HEK293T (cell line): ENCODE data around the gene HSPA2.

ENCODE experiments used
- CTCF ChIA-PET: fragments of 350-600 bp; formaldehyde crosslinking; extraction: SDS; loops from one replicate; lab custom pipeline; 2021; ENCODE audit warnings: antibody characterized with exemption, inconsistent platforms; lab: Yijun Ruan, JAX
- POLR2A ChIA-PET: fragments of 350-600 bp; formaldehyde crosslinking; extraction: SDS; loops from one replicate; lab custom pipeline; 2020; ENCODE audit warnings: antibody characterized with exemption, inconsistent platforms; lab: Yijun Ruan, JAX
- DNase-seq: peaks from one replicate; pipeline ENCODE4 v3.0.0; 2012; ENCODE audit warnings: mixed read lengths; ENCODE audit errors: extremely low spot score
- ARNT ChIP-seq: fragments of 450-650 bp; IDR thresholded peaks from 2 replicates; pipeline ENCODE4 v1.6.1; 2017; ENCODE audit warnings: mild to moderate bottlenecking
- BHLHE40 ChIP-seq: fragments of 450-650 bp; IDR thresholded peaks from 2 replicates; pipeline ENCODE4 v1.6.1; 2016; ENCODE audit warnings: mild to moderate bottlenecking, moderate library complexity, borderline replicate concordance
- CTBP1 ChIP-seq: fragments of 450-650 bp; IDR thresholded peaks from 2 replicates; pipeline ENCODE4 v1.6.1; 2016; ENCODE audit warnings: borderline replicate concordance
- ELF4 ChIP-seq: fragments of 450-650 bp; IDR thresholded peaks from 2 replicates; pipeline ENCODE4 v1.6.1; 2017; ENCODE audit warnings: antibody characterized with exemption
- FOXA1 ChIP-seq: fragments of 450-650 bp; IDR thresholded peaks from 2 replicates; pipeline ENCODE4 v1.6.1; 2016; ENCODE audit warnings: mild to moderate bottlenecking
- FOXK2 ChIP-seq: fragments of 450-650 bp; IDR thresholded peaks from 2 replicates; pipeline ENCODE4 v1.6.1; 2016; ENCODE audit warnings: mild to moderate bottlenecking
- FOXM1 ChIP-seq: fragments of 450-650 bp; IDR thresholded peaks from 2 replicates; pipeline ENCODE4 v1.6.1; 2017; ENCODE audit warnings: mild to moderate bottlenecking, borderline replicate concordance
- HDGF ChIP-seq: fragments of 450-650 bp; IDR thresholded peaks from 2 replicates; pipeline ENCODE4 v1.6.1; 2017; ENCODE audit warnings: antibody characterized with exemption, borderline replicate concordance
- L3MBTL2 ChIP-seq: fragments of 450-650 bp; conservative IDR thresholded peaks from 2 replicates; pipeline ENCODE4 v1.6.1; 2016; ENCODE audit warnings: mild to moderate bottlenecking
- LEF1 ChIP-seq: fragments of 450-650 bp; IDR thresholded peaks from 2 replicates; pipeline ENCODE4 v1.6.1; 2017; ENCODE audit warnings: mild to moderate bottlenecking, borderline replicate concordance
- NFRKB ChIP-seq: fragments of 450-650 bp; IDR thresholded peaks from 2 replicates; pipeline ENCODE4 v1.6.1; 2016; ENCODE audit warnings: mild to moderate bottlenecking, moderate library complexity
- PKNOX1 ChIP-seq: fragments of 450-650 bp; IDR thresholded peaks from 2 replicates; pipeline ENCODE4 v1.6.1; 2016
- SP1 ChIP-seq: fragments of 450-650 bp; IDR thresholded peaks from 2 replicates; pipeline ENCODE4 v1.6.1; 2017
- SUZ12 ChIP-seq: fragments of 450-650 bp; IDR thresholded peaks from 2 replicates; pipeline ENCODE4 v1.6.1; 2016; ENCODE audit warnings: mild to moderate bottlenecking
- TARDBP ChIP-seq: fragments of 450-650 bp; IDR thresholded peaks from 2 replicates; pipeline ENCODE4 v1.6.1; 2016
- ZNF384 ChIP-seq: fragments of 450-650 bp; IDR thresholded peaks from 2 replicates; pipeline ENCODE4 v1.6.1; 2016

HSPA2 gene

GRCh38 chr14:64572386-64573104 is 32.0 kb downstream of the HSPA2 start:
- ChIA-PET POLR2A (interaction anchor here (1.1 kb wide), 1 partner anchor 32 kb away, joined by 5 read pairs; the partner anchor contains the start of gene HSPA2), CTCF (no interaction called here)
- no peak for DNase-seq
- TF ChIP-seq SP1 (no peak), BHLHE40 (no peak), ELF4 (no peak), L3MBTL2 (no peak), FOXA1 (no peak), ZNF384 (no peak), HDGF (no peak), LEF1 (no peak), CTBP1 (no peak), ARNT (no peak), TARDBP (no peak), FOXK2 (no peak)

DNA sequence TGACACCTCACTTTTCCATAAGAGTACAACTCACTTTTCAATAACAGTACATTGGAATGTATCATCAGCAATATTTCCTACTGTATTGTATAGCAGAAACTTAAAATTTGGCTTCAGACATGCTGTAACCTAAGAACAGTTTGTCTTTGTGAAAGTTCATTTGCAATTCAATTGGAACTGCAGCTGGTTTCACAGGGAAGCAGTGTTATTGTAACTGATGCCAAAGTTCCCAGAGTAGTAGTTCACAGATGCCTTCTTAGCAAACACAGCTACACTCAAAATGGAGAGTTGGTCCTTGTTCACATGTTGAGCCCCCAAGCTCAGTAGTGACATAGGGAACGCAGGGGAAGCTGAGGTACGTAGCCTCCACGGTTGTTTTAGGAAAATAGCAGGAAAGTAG is 32.6 kb downstream of the HSPA2 start:
- ChIA-PET CTCF (no interaction called here), POLR2A (interaction anchor here (1.1 kb wide), 1 partner anchor 33 kb away, joined by 5 read pairs; the partner anchor contains the start of gene HSPA2)
- no peak for DNase-seq
- no peak for TF ChIP-seq FOXK2
- TF ChIP-seq PKNOX1 = no peak
- no peak for TF ChIP-seq L3MBTL2
- TF ChIP-seq BHLHE40 = no peak
- no peak for TF ChIP-seq LEF1
- TF ChIP-seq HDGF = no peak
- no peak for TF ChIP-seq NFRKB
- TF ChIP-seq SUZ12 = no peak
- TF ChIP-seq SP1 = no peak
- no peak for TF ChIP-seq ARNT
- TF ChIP-seq FOXA1 = no peak
- no peak for TF ChIP-seq ZNF384
- no peak for TF ChIP-seq CTBP1
- TF ChIP-seq TARDBP = no peak
- TF ChIP-seq ELF4 = no peak
- no peak for TF ChIP-seq FOXM1

GRCh38 chr14:64574371-64575107 is 34.0 kb downstream of the HSPA2 start:
- POLR2A ChIA-PET = no interaction called here
- CTCF ChIA-PET = no interaction called here
- no peak for DNase-seq
- no peak for TF ChIP-seq FOXM1
- no peak for TF ChIP-seq SP1
- TF ChIP-seq TARDBP = no peak
- TF ChIP-seq NFRKB = no peak

DNA sequence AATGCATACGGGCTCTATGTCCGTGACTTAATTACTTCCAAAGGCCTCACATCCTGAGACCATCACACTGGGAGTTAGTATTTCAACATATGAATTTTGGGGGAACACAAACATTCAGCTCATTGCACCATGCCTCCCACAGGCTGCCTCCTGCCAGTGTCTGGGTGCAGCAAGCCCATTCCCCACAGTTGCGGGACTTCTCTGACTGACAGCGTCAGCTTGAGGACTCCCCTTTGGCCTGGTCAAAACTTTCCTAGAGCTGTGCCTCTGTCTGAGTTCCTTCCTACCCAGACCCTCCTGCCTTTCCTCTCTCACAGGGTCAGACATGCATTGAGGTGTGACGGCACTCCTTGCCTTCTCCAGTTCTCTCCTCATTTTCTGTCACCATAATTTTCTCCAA is 36.7 kb downstream of the HSPA2 start:
- DNase-seq = no peak
- TF ChIP-seq CTBP1 = no peak
- no peak for TF ChIP-seq SP1
- no peak for TF ChIP-seq SUZ12
- no peak for TF ChIP-seq HDGF
- CTCF ChIA-PET = no interaction called here
- POLR2A ChIA-PET = no interaction called here

- POLR2A ChIA-PET = no interaction called here
- CTCF ChIA-PET = no interaction called here
- DNase-seq = no peak
- no peak for TF ChIP-seq ZNF384
- no peak for TF ChIP-seq BHLHE40
- no peak for TF ChIP-seq HDGF
- TF ChIP-seq ARNT = no peak
- no peak for TF ChIP-seq CTBP1
- no peak for TF ChIP-seq FOXK2
- TF ChIP-seq PKNOX1 = no peak
- TF ChIP-seq NFRKB = no peak
- no peak for TF ChIP-seq FOXA1
- no peak for TF ChIP-seq TARDBP
These were observed 39.9 kb downstream of the HSPA2 start for GRCh38 chr14:64580467-64580866.

DNA sequence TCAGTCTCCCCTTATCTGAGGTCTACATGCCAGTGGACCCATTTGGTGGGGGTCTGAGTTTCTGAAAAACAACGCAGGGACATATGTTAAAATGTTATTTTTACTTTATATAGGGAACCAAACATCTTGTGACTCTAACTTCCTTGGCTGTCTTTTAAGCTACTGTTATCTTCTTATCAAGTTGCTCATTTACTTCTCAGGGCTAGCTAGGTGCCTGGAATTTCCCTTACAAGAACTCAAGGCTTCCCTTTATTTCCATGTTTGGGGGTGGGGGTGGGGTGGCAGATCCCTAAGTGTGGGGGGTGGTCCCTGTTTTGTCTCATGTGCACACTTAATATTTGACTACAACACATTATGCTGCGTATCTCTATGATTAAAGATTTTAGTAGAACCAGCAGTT is 40.8 kb downstream of the HSPA2 start:
- no peak for TF ChIP-seq SUZ12
- no peak for TF ChIP-seq ARNT
- no peak for TF ChIP-seq LEF1
- no peak for TF ChIP-seq NFRKB
- no peak for TF ChIP-seq HDGF
- no peak for TF ChIP-seq ZNF384
- TF ChIP-seq FOXK2 = no peak
- TF ChIP-seq BHLHE40 = no peak
- CTCF ChIA-PET = no interaction called here
- no peak for DNase-seq
- POLR2A ChIA-PET = no interaction called here

GRCh38 chr14:64581817-64582216 is 41.3 kb downstream of the HSPA2 start:
- TF ChIP-seq CTBP1 (no peak), FOXK2 (no peak)
- ChIA-PET CTCF (no interaction called here), POLR2A (no interaction called here)
- DNase-seq = no peak
